Urothelium cell line (cell line): ENCODE data around the gene LMBRD2.
"Not testable (repeated sequence)": the region's sequence is repeated elsewhere in the genome, so short reads cannot be mapped to it uniquely, and the experiment has no call there.

Experiments used
- DNase-seq: peaks from one replicate; pipeline ENCODE4 v3.0.0; 2011; ENCODE audit warnings: low spot score, mixed read lengths
- FAIRE-seq: peaks from 2 replicates; lab custom pipeline; 2011; peaks lifted over from hg19 to GRCh38; lab: Jason Lieb, UNC

Gene LMBRD2

GRCh38 chr5:36162810-36163486, 11.3 kb upstream of the LMBRD2 start:
- FAIRE-seq (no peak), DNase-seq (no peak)

GRCh38 chr5:36161361-36161760, 9.7 kb upstream of the LMBRD2 start:
- DNase-seq (no peak), FAIRE-seq (no peak)

GRCh38 chr5:36160617-36161016, 8.9 kb upstream of the LMBRD2 start:
- FAIRE-seq (no peak), DNase-seq (no peak)

- DNase-seq = no peak
- FAIRE-seq = no peak
Measured at GRCh38 chr5:36158144-36158543, 6.5 kb upstream of the LMBRD2 start.

DNA sequence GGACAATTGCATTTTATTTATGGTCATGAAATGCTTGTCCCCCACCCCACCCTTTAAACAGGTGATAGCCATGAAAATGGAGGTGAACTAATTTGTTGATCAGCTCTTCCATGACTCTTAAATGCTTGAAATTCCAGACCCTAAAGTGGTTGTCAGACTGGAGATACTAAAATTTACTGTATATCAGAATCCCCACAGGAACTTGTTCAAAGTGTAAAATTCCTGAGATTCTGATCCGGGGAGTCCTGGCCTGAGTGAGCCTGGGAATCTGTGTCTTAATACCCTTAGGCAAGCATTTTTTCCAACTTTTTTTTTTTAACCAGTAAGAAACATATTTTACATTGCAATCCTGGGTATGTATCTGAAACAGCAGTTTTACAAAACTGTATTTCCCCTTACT, 4.9 kb upstream of the LMBRD2 start:
- no peak for DNase-seq

DNA sequence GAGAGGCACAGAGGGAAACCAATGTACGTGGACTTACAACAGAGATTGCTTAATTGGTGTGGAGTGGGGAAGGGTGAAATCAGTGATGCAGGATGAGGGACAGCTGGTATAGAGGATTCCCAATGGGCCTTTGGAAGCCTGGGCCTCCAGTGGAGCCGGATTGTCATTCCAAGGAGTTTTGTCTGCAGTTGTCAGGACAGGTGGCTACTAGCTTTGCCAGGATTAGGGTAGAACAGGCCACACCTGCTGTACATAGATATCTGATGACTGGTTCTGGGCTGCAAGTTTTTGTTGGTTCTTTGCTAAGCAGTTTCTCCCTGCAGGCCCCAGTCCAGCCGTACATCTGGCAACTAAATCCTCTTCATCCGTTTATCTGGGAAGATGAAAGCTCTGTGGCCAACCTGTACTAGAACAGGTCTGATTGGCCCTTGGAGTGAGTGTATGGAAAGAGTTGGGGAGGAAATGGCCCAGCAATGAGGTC, 4.5 kb upstream of the LMBRD2 start:
- DNase-seq (no peak), FAIRE-seq (no peak)

More for the DNA sequence above, 4.9 kb upstream of the LMBRD2 start:
- no peak for FAIRE-seq

GRCh38 chr5:36155291-36155690, 3.6 kb upstream of the LMBRD2 start:
- DNase-seq (no peak), FAIRE-seq (no peak)

DNA sequence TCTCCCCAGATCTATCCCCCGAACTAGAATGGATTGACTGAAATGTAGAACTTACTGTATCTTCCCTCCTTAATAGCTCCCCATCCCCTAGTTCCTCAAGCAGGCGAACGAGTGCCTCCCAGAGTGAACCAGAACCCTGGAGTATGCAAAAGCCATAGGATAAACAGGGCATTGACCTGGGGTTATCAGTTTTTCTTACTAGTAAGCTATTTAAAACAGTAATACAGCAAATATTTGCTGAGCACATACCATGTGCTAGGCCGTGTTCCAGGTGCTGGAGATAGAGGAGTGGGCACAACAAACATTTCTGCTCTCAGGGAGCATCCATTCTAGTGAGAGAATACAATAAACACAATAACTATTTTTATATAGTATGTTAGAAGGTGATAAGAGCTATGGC, 2.0 kb upstream of the LMBRD2 start:
- DNase-seq (no peak), FAIRE-seq (no peak)

- DNase-seq (no peak), FAIRE-seq (no peak)
Measured at GRCh38 chr5:36153298-36153677, 1.6 kb upstream of the LMBRD2 start.

- DNase-seq (peak; percentile 32), FAIRE-seq (no peak)
Measured at GRCh38 chr5:36152324-36153297, 924 bp upstream of the LMBRD2 start.

DNA sequence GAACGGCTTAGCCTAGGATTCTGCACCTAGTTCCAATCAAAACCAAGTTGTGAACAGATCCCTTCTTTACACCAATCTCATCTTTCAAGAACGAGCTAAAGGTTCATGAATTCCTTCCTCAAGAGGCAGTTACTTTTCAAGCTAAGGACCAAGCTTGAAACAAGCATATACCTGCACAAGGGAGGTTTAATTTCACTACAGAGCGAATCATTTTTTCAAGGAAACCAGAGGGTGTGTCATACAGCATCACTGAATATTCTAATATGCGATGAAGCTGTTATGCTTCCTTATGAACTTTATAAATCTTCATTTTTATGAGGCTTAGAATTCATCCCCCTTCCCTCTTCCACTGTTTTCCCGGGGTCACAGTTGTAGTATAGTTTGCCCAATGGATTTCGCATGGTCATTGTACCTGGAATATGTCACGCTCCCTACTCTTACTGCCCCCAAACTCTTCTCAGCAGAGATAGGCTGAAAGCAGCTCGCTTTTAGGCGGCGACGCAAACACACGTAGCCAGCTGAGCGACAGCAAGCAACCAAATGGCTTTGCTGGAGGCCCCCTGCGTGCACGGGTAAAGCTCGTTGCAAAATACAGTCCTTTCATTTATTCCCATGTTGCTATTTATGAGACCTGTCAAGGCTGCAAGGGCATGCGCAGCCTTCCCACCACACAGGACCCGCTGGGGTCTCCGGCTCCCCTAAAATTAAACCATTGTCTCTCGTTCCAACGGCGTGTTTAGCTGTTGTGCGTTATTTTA, 832 bp downstream of the LMBRD2 start:
- no peak for FAIRE-seq
- peak; percentile 56 for DNase-seq

DNA sequence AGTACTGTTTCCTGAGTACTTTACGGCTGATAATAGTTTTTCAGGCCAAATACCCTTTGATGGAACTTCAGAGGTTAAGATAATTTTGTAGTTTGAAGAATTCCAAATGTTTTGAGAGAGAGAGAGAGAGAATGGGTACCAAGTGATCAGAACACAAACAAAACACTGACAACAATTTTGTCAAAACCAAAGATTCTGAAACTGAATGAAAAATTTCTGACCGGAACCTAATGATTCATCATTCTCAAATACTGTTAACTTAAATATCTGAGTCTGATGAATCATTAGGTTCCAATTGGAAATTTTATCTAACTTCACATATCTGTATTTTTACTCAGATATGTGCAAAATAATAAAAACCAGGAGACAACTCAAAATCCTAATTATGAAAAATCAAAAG, 4.0 kb downstream of the LMBRD2 start:
- DNase-seq (no peak), FAIRE-seq (no peak)

GRCh38 chr5:36146390-36146789, 5.3 kb downstream of the LMBRD2 start:
- DNase-seq (no peak), FAIRE-seq (no peak)

DNA sequence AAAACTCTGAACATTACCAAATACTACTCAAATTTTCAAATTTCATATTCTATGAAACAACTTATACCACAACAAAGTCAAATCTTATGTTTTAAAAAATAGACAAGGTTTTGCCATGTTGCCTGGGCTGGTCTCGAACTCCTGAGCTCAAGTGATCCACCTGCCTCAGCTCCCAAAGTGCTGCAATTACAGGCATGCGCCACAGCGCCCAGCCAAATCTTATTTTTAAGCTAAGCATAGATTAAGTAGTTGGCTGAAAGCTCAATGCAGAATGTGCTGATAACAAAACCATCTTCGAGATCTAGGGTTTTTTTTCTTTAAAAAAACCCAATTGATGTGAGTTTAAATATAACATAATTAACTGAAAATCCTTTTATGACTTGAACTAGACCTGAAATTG, 6.4 kb downstream of the LMBRD2 start:
- DNase-seq (no peak), FAIRE-seq (no peak)

- FAIRE-seq (no peak), DNase-seq (no peak)
Measured at GRCh38 chr5:36138900-36139683, 12.6 kb downstream of the LMBRD2 start.

- no peak for FAIRE-seq
- DNase-seq = no peak
Measured at GRCh38 chr5:36136581-36136980, 15.1 kb downstream of the LMBRD2 start.

- no peak for DNase-seq
- FAIRE-seq = no peak
Measured at GRCh38 chr5:36135988-36136387, 15.7 kb downstream of the LMBRD2 start.

GRCh38 chr5:36133009-36133408, 18.7 kb downstream of the LMBRD2 start:
- DNase-seq, FAIRE-seq: not testable (repeated sequence)

DNA sequence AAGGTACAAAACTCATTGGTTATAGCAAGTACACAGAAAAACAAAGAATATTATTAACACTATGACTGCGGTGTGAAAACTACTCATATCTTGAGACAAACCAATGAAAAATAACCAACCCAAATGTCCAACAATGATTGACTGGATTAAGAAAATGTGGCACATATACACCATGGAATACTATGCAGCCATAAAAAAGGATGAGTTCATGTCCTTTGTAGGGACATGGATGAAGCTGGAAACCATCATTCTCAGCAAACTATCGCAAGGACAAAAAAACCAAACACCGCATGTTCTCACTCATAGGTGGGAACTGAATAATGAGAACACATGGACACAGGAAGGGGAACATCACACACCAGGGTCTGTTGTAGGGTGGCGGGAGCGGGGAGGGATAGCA, 22.0 kb downstream of the LMBRD2 start:
- not testable (repeated sequence) for DNase-seq, FAIRE-seq

DNA sequence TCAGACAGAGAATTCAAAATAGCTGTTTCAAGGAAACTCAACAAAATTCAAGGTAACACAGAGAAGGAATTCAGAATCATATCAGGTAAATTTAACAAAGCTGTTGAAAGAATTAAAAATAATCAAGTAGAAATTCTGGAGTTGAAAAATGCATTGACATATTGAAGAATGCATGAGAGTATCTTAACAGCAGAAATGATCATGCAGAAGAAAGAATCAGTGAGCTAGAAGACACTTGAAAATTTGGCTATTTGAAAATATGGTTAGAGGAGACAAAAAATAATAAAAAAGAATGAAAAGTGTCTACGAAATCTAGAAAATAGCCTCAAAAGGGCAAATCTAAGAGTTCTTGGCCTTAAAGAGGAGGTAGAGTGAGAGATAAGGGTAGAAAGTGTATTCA, 22.9 kb downstream of the LMBRD2 start:
- no peak for FAIRE-seq
- DNase-seq = no peak
